Measurements from ENCODE around the gene PARN. TPM values are rescaled to one million over a fixed set of nuclear protein-coding genes. Genes with fewer than 3 reads are reported as not detected.
"Not testable (repeated sequence)": the region's sequence is repeated elsewhere in the genome, so short reads cannot be mapped to it uniquely, and the experiment has no call there.

Gene PARN
- total RNA-seq, 3 donors from 2014 or later (not counting 1 experiment from before 2014, with no cell fraction given), result 44.3 to 57.4 (median 45.1) TPM

DNA sequence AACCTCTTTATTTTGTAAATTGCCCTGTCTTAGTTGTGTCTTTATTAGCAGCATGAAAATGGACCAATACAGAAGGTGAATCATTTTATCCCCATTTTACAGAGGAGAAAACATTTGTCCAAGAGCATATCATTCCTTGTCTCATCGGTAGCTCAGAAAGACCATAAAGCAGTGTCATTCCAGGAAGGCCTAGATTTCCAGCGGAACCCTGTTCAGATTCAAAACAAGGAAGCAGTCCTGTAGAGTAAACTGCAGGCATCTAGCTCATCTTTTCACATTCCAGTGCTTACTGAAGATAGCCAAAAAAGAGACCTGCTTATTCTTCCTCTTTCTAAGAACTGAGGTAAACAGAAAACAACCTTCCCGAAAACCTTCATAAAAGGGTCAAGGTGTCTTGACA lies 54.0 kb downstream of the PARN start:
- 100% methylated on average over 3 of the region's 3 CpGs for WGBS (ENCODE audit: insufficient coverage)
- H3K4me1 Mint-ChIP-seq, result no peaks in the 10 kb centered on the region

DNA sequence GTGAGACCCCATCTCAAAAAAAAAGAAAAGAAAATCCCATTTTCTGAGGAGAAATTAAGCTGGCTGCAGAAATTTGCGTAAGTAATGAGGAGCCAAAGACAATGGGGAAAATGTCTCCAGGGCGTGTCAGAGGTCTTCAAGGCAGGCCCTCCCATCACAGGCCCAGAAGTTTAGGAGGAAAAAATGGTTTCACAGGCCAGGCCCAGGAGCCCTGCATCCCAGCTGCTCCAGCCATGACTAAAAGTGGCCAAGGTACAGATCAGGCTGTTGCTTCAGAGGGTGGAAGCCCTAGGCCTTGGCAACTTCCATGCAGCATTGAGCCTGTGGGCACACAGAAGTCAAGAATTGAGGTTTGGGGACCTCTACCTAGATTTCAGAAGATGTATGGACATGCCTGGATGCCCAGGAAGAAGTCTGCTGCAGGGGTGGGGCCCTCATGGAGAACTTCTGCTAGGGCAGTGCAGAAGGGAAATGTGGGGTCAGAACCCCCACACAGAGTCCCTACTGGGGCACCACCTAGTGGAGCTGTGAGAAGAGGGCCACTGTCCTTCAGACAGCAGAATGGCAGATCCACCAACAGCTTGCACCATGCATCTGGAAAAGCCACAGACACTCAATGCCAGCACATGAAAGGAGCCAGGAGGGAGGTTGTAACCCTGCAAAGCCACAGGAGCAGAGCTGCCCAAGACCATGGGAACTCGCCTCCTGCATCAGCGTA lies 55.2 kb downstream of the PARN start:
- peaks cover 37% of the 10 kb centered on the region for H3K36me3 ChIP-seq (ENCODE audit: control insufficient read depth, insufficient read depth, low read length)
- H3K9me3 ChIP-seq (ENCODE audit: control insufficient read depth, insufficient read depth, low read length); ATAC-seq; H3K4me3 ChIP-seq (ENCODE audit: low read length); H3K27me3 Mint-ChIP-seq (ENCODE audit: low read depth in 2 of 2); H3K4me1 Mint-ChIP-seq; H3K4me1 ChIP-seq (ENCODE audit: control insufficient read depth, insufficient read depth, low read length); H3K9me3 Mint-ChIP-seq; H3K27ac ChIP-seq (ENCODE audit: low read length); intact Hi-C loops (cut with micrococcal nuclease); DNase-seq; H3K4me3 Mint-ChIP-seq; H3K27ac Mint-ChIP-seq; H3K27me3 ChIP-seq (ENCODE audit: control insufficient read depth, insufficient read depth, low read length): not testable (repeated sequence)
- H3K36me3 Mint-ChIP-seq, result peaks cover 16% of the 10 kb centered on the region
- WGBS (ENCODE audit: insufficient coverage), result 99% methylated on average over 4 of the region's 4 CpGs

More for the DNA sequence above, 54.0 kb downstream of the PARN start:
- Histone ChIP-seq H3K27me3 (ENCODE audit: control insufficient read depth, insufficient read depth, low read length) (no peaks in the 10 kb centered on the region), H3K4me1 (ENCODE audit: control insufficient read depth, insufficient read depth, low read length) (no peaks in the 10 kb centered on the region), H3K36me3 (ENCODE audit: control insufficient read depth, insufficient read depth, low read length) (peaks cover 44% of the 10 kb centered on the region), H3K4me3 (ENCODE audit: low read length) (no peak overlapping the region), H3K9me3 (ENCODE audit: control insufficient read depth, insufficient read depth, low read length) (no peaks in the 10 kb centered on the region), H3K27ac (ENCODE audit: low read length) (no peak overlapping the region)
- intact Hi-C loops (cut with micrococcal nuclease), result no loop called here
- H3K27me3 Mint-ChIP-seq (ENCODE audit: low read depth in 2 of 2), result no peaks in the 10 kb centered on the region
- DNase-seq (no peak), ATAC-seq (no peak)
- peaks cover 16% of the 10 kb centered on the region for H3K36me3 Mint-ChIP-seq
- no peaks in the 10 kb centered on the region for H3K9me3 Mint-ChIP-seq
- TF ChIP-seq, protein P1, sequence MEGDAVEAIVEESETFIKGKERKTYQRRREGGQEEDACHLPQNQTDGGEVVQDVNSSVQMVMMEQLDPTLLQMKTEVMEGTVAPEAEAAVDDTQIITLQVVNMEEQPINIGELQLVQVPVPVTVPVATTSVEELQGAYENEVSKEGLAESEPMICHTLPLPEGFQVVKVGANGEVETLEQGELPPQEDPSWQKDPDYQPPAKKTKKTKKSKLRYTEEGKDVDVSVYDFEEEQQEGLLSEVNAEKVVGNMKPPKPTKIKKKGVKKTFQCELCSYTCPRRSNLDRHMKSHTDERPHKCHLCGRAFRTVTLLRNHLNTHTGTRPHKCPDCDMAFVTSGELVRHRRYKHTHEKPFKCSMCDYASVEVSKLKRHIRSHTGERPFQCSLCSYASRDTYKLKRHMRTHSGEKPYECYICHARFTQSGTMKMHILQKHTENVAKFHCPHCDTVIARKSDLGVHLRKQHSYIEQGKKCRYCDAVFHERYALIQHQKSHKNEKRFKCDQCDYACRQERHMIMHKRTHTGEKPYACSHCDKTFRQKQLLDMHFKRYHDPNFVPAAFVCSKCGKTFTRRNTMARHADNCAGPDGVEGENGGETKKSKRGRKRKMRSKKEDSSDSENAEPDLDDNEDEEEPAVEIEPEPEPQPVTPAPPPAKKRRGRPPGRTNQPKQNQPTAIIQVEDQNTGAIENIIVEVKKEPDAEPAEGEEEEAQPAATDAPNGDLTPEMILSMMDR (IDR thresholded peaks at IDR 0.05), result no peak
- no peak overlapping the region for H3K4me3 Mint-ChIP-seq
- H3K27ac Mint-ChIP-seq, result no peak overlapping the region

DNA sequence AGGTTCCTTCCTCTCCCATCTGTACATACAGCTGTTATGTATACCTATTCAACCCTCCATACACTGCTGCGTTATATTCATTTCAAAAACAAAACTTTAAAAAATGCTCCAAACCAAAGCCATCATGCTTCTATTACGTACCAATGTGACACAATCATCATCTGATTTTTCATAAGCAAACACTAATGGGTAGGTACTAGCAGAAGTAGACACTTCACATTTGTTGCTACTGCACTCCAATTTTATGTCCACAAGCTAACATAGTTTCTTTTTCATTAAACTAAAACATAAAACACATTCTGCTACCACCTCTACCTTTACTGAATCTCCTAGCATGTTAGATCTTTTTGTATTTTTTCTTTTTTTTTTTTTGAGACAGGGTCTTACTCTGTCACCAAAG lies 57.5 kb downstream of the PARN start:
- ATAC-seq (no peak), DNase-seq (no peak)
- Mint-ChIP-seq H3K4me3 (no peak overlapping the region), H3K27me3 (ENCODE audit: low read depth in 2 of 2) (no peaks in the 10 kb centered on the region), H3K27ac (no peak overlapping the region), H3K36me3 (peaks cover 16% of the 10 kb centered on the region), H3K4me1 (no peaks in the 10 kb centered on the region), H3K9me3 (no peaks in the 10 kb centered on the region)
- Histone ChIP-seq H3K27ac (ENCODE audit: low read length) (no peak overlapping the region), H3K36me3 (ENCODE audit: control insufficient read depth, insufficient read depth, low read length) (peaks cover 21% of the 10 kb centered on the region), H3K4me3 (ENCODE audit: low read length) (no peak overlapping the region), H3K9me3 (ENCODE audit: control insufficient read depth, insufficient read depth, low read length) (no peaks in the 10 kb centered on the region), H3K4me1 (ENCODE audit: control insufficient read depth, insufficient read depth, low read length) (no peaks in the 10 kb centered on the region), H3K27me3 (ENCODE audit: control insufficient read depth, insufficient read depth, low read length) (no peaks in the 10 kb centered on the region)
- intact Hi-C loops (cut with micrococcal nuclease), result no loop called here
- TF ChIP-seq, protein P1 (IDR thresholded peaks at IDR 0.05), result no peak
- WGBS (ENCODE audit: insufficient coverage), result 100% methylated on average over 2 of the region's 2 CpGs

DNA sequence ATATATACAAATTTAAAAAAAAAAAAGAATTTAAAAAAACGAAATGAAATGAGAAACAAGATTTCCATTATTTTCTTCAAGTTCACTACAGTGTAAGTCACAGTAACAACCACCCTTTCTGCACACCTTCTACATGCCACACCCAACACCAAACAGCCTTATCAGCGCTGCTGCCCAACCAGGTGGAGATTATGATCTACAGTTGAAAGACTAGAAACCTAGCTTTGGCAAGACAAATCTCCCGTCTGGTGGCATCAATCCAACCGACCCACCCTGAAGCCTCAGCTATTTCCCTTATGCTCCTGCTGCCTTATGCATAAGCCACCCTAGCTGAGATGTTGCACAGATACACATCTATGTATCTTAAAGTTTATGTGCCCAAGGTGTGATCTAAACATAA lies 60.8 kb downstream of the PARN start:
- H3K27ac Mint-ChIP-seq, result peak overlapping the region in 1 of 2 donors; percentile 30
- ATAC-seq (no peak), DNase-seq (no peak)
- Histone ChIP-seq H3K36me3 (ENCODE audit: control insufficient read depth, insufficient read depth, low read length) (no peaks in the 10 kb centered on the region), H3K9me3 (ENCODE audit: control insufficient read depth, insufficient read depth, low read length) (no peaks in the 10 kb centered on the region), H3K27me3 (ENCODE audit: control insufficient read depth, insufficient read depth, low read length) (no peaks in the 10 kb centered on the region), H3K27ac (ENCODE audit: low read length) (no peak overlapping the region), H3K4me3 (ENCODE audit: low read length) (no peak overlapping the region), H3K4me1 (ENCODE audit: control insufficient read depth, insufficient read depth, low read length) (no peaks in the 10 kb centered on the region)
- H3K4me3 Mint-ChIP-seq, result no peak overlapping the region
- H3K36me3 Mint-ChIP-seq, result peaks cover 8% of the 10 kb centered on the region
- H3K27me3 Mint-ChIP-seq (ENCODE audit: low read depth in 2 of 2), result no peaks in the 10 kb centered on the region
- WGBS (ENCODE audit: insufficient coverage), result 91% methylated on average over 3 of the region's 4 CpGs
- peaks cover 0 to 4% of the 10 kb centered on the region in 2 donors for H3K4me1 Mint-ChIP-seq
- TF ChIP-seq, protein P1 (IDR thresholded peaks at IDR 0.05), result no peak
- intact Hi-C loops (cut with micrococcal nuclease), result no loop called here
- H3K9me3 Mint-ChIP-seq, result no peaks in the 10 kb centered on the region

Measured in natural killer cell (primary cell).